HL-60 (cell line): Measurements from ENCODE around the gene GLRX3.
"Not testable (repeated sequence)": the region's sequence is repeated elsewhere in the genome, so short reads cannot be mapped to it uniquely, and the experiment has no call there.

Experiments used
- DNase-seq, 2 experiments: peaks; one replicate each; pipeline ENCODE4 v3.0.0-alpha.2; 2010 to 2020; ENCODE audit warnings: low read depth in 1 of 2, low spot score in 1 of 2
- H3K27ac ChIP-seq: fragments of 250-450 bp; sonication (Bioruptor Pico); replicated peaks from 2 replicates; pipeline ENCODE4 v1.5.1; 2020; ENCODE audit warnings: mild to moderate bottlenecking, moderate library complexity
- H3K27me3 ChIP-seq: fragments of 250-450 bp; sonication (Bioruptor Pico); 2 replicates; pipeline ENCODE4 v1.5.1; 2021; ENCODE audit warnings: mild to moderate bottlenecking, moderate library complexity; ENCODE audit not compliant: insufficient read depth, poor library complexity, severe bottlenecking
- H3K4me3 ChIP-seq: replicated peaks from 2 replicates; pipeline ENCODE4 v1.5.1; 2011; ENCODE audit warnings: mild to moderate bottlenecking, control low read depth, low read length; ENCODE audit not compliant: insufficient read depth
- CTCF ChIP-seq: IDR thresholded peaks from one replicate; pipeline ENCODE4 v1.5.1; 2011; ENCODE audit warnings: low read length, control low read depth, inconsistent platforms; ENCODE audit not compliant: insufficient read depth
- GABPA ChIP-seq: IDR thresholded peaks from 2 replicates; pipeline ENCODE4 v1.6.1; 2012; ENCODE audit warnings: low read depth
- POLR2AphosphoS5 ChIP-seq: IDR thresholded peaks from 2 replicates; pipeline ENCODE4 v1.6.1; 2012; ENCODE audit warnings: low read depth
- REST ChIP-seq: IDR thresholded peaks from 2 replicates; pipeline ENCODE4 v1.6.1; 2012; ENCODE audit warnings: low read depth; ENCODE audit not compliant: insufficient replicate concordance
- SPI1 ChIP-seq: IDR thresholded peaks from 2 replicates; pipeline ENCODE4 v1.6.1; 2012; ENCODE audit warnings: low read depth, mild to moderate bottlenecking, borderline replicate concordance

Gene GLRX3

DNA sequence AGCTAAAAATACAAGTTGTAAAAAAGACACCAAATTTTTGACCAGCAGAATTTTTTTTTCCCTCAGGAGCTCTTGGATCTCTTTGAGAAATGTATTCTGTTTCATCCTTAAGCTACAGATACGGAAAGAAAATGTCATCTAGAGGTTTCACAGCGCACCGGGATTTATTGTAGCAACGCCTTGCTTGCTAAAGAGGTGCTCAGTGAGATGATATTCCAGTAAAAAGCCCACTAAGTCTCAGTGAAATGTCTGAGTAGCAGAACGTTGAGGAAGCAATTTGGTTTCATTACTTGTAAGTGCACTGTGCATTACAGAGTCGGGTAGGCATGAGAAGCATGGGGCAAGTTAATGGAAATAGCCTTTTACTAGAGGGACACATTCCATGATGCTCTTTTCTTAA is 62.5 kb downstream of the GLRX3 start:
- H3K4me3 ChIP-seq: no peak overlapping the region
- H3K27me3 ChIP-seq: no peaks in the 10 kb centered on the region
- no peak overlapping the region for H3K27ac ChIP-seq
- TF ChIP-seq SPI1 (no peak), CTCF (no peak)
- DNase-seq: no peak

GRCh38 chr10:130200179-130201042 is 64.2 kb downstream of the GLRX3 start:
- Histone ChIP-seq H3K4me3 (no peak overlapping the region), H3K27ac (no peak overlapping the region), H3K27me3 (no peaks in the 10 kb centered on the region)
- no peak for DNase-seq
- TF ChIP-seq POLR2AphosphoS5: no peak
- TF ChIP-seq CTCF: no peak
- no peak for TF ChIP-seq GABPA
- TF ChIP-seq REST: no peak
- TF ChIP-seq SPI1: no peak

- DNase-seq: no peak
- Histone ChIP-seq H3K27me3 (no peaks in the 10 kb centered on the region), H3K27ac (no peak overlapping the region), H3K4me3 (no peak overlapping the region)
- no peak for TF ChIP-seq GABPA
- TF ChIP-seq SPI1: no peak
- no peak for TF ChIP-seq CTCF
- TF ChIP-seq REST: no peak
- TF ChIP-seq POLR2AphosphoS5: no peak
These were observed 64.8 kb downstream of the GLRX3 start for GRCh38 chr10:130201043-130201380.

- not testable (repeated sequence) for H3K27me3 ChIP-seq, H3K27ac ChIP-seq, DNase-seq, H3K4me3 ChIP-seq
These were observed 66.0 kb downstream of the GLRX3 start for GRCh38 chr10:130202150-130202549.
